ENCODE measurements around the gene CALCOCO1. TPM values are rescaled to one million over a fixed set of nuclear protein-coding genes. Genes with fewer than 3 reads are reported as not detected.
"Not testable (repeated sequence)": the region's sequence is repeated elsewhere in the genome, so short reads cannot be mapped to it uniquely, and the experiment has no call there.

Gene CALCOCO1
- total and polyA plus RNA-seq, 10 of the 15 experiments (the other 5 are each of a cell fraction or from before 2014, with no cell fraction given), result 2.8 to 55.9 (median 13.7) TPM

GRCh38 chr12:53764615-53765014, 37.4 kb upstream of the CALCOCO1 start (continued):
- TF ChIP-seq ATF3 (IDR thresholded peaks at IDR 0.05; ENCODE audit: borderline replicate concordance, extremely low read depth, low read depth, low read length) (no peak), LARP7 (IDR thresholded peaks at IDR 0.05) (no peak), JUND (IDR thresholded peaks at IDR 0.05; ENCODE audit: low read depth, low read length) (no peak), STAT1 (conservative IDR thresholded peaks at IDR 0.05) (no peak), IRF4 (IDR thresholded peaks at IDR 0.05; ENCODE audit: low read depth, low read length) (no peak), PAX8 (IDR thresholded peaks at IDR 0.05) (no peak), EED (IDR thresholded peaks at IDR 0.05; ENCODE audit: low read depth) (peak; percentile 26; the same call in 1 of the 2 replicates), ATF2 (IDR thresholded peaks at IDR 0.05; ENCODE audit: low read length) (peak; percentile 42; the same call in 1 of the 2 replicates), YY1 (IDR thresholded peaks at IDR 0.05; ENCODE audit: low read depth, low read length) (no peak), JUNB (IDR thresholded peaks at IDR 0.05) (peak; percentile 92), MYC (IDR thresholded peaks at IDR 0.05; ENCODE audit: insufficient read depth, insufficient read length, insufficient replicate concordance, low read length, severe bottlenecking) (no peak)

- H4K20me1 ChIP-seq (ENCODE audit: control insufficient read depth, insufficient read depth); in situ Hi-C loops (cut with MboI); H3K36me3 ChIP-seq (ENCODE audit: control insufficient read depth in 2 of 2, insufficient read depth in 2 of 2, low read length in 1 of 2); H3K79me2 ChIP-seq (ENCODE audit: control insufficient read depth, insufficient read depth, low read length); H3K4me3 ChIP-seq; ATAC-seq; H3K9ac ChIP-seq (ENCODE audit: control insufficient read depth, insufficient read depth, low read length); POLR2A ChIA-PET; H2AFZ ChIP-seq (ENCODE audit: control insufficient read depth, low read depth, low read length); H3K9me3 ChIP-seq (replicated peaks; ENCODE audit: control insufficient read depth, insufficient read depth, low read length); BruUV-seq (replicated peaks); intact Hi-C loops (cut with micrococcal nuclease; ENCODE audit: unreplicated experiment); H3K4me2 ChIP-seq (ENCODE audit: control insufficient read depth, insufficient read depth); H3K27ac ChIP-seq (ENCODE audit: control insufficient read depth, insufficient read depth); FAIRE-seq; H3K27me3 ChIP-seq (replicated peaks in 1 of 2; ENCODE audit: control insufficient read depth in 2 of 2, insufficient read depth in 2 of 2, low read length in 1 of 2); DNase-seq (ENCODE audit: low read depth, low spot score); H3K4me1 ChIP-seq (ENCODE audit: control insufficient read depth, insufficient read depth, low read length): not testable (repeated sequence)
- RAD21 ChIA-PET (ENCODE audit: unreplicated experiment), result interaction anchor here (3.5 kb wide), 1 partner anchor 17 kb away, joined by 19 read pairs; no protein-coding TSS in a partner anchor
- SMC1A ChIA-PET (ENCODE audit: uncharacterized antibody, unreplicated experiment), result interaction anchor here (1.5 kb wide), 1 partner anchor 17 kb away, joined by 4 read pairs; no protein-coding TSS in a partner anchor
- CTCF ChIA-PET, result interaction anchor here (11.1 kb wide), 1 partner anchor 18 kb away, joined by 443 read pairs; no protein-coding TSS in a partner anchor
- WGBS (ENCODE audit: insufficient coverage, insufficient replicate concordance, low lambda C conversion rate, missing lambda C conversion rate), result 67% methylated on average over 3 of the region's 3 CpGs
Observed at GRCh38 chr12:53762793-53763192, 35.5 kb upstream of the CALCOCO1 start.

Data from GM12878 (cell line).